HG03196 (cell line): Measurements from ENCODE around the gene TANC1.
"Not testable (repeated sequence)": the region's sequence is repeated elsewhere in the genome, so short reads cannot be mapped to it uniquely, and the experiment has no call there.

ENCODE experiments used
- ATAC-seq: cut with Tn5 transposase; IDR thresholded peaks from one replicate; pipeline ENCODE4 v1.9.1; 2021; ENCODE audit not compliant: unreplicated experiment

The TANC1 gene

DNA sequence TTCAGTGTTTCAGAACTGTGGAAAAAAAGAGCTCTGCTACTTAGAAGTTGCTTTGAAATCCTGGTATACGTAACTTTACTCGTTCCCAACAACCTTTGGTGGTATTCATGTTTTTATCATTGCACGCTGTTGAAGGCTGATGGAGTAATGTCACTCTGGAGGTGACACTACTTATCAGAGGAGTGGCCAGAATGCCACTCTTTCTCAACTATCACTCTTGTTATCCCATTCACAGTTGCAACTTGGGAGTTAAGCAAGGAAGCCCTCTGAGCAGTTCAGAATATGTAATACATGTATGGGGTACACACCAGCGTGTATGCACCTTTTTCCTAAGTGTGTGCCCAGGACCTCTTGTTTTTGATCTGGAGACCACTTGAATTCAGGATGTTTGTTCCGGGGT is 53.6 kb downstream of the TANC1 start:
- ATAC-seq: no peak

DNA sequence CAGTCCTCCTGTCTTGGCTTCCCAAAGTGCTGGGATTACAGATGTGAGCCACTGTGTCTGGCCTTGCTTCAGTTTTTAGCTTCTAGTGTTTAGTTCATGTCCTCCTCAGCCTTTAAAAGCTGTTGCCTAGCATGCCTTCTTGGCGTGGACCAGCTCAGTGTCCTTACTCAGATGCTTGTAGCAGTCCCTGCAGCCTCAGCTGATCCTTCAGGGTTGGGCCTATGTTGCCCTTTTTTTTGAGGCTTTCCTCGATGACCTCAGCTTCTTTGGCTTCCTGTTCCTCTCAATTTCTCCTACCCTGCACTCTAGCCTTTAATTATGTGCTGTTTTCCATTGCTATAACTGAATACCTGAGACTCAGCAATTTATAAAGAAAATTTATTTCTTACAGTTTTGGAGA is 57.7 kb downstream of the TANC1 start:
- ATAC-seq: no peak

DNA sequence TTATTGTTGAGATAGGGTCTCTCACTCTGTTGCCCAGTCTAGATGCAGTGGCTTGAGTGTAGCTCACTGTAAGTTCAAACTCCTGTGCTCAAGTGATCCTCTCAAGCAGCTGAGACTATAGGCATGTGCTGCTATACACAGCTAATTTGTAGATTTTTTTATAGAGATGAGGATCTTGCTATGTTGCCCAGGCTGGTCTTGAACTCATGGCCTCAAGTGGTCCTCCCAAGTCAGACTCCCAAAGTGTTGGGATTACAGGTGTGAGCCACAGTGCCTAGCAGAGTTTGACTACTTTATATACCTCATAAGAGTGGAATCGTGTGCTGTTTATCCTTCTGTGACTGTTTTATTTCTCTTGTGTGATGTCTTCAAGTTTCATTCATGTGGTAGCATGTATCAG is 60.3 kb downstream of the TANC1 start:
- no peak for ATAC-seq

GRCh38 chr2:159029936-159030335 is 61.5 kb downstream of the TANC1 start:
- ATAC-seq: no peak

DNA sequence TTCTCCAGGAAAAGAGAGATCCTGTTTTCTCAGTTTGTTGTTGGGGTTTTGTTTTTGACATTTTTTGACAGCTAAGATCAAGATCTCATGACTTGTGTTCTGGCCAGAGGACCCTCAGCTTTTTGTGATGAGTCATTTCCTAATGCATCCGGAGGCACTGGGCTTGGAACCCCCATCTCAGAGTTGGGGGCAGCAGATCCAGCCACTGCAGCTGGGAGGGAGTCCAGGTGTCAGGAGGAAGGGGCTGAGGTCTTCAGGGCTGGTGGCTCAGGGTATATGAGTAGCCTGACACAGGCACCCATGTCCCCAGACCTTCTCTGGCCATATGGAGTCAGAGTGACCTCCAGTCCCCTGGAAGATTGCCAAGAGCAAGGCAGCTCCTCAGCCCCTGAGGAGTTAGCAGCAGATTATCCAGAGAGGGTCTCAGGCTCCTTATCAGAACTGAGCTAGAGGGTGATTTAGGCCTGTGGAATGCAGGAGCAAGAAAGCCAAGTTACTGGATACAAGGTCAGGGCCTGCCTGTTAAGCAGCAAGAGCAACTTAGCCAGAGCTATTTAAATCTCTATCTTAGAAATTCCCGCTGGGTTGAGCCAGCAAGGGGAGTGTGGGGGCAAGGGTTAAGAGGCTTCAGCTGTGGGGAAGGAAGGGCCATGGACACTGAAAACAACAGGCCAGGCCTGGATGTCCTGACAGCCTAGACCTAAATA is 62.4 kb downstream of the TANC1 start:
- ATAC-seq: no peak

GRCh38 chr2:159032146-159032545 is 63.7 kb downstream of the TANC1 start:
- no peak for ATAC-seq

- no peak for ATAC-seq
Measured at GRCh38 chr2:159032580-159032979, 64.1 kb downstream of the TANC1 start.

- ATAC-seq: no peak
Measured at GRCh38 chr2:159034713-159035112, 66.3 kb downstream of the TANC1 start.

- ATAC-seq: no peak
Measured at GRCh38 chr2:159035790-159036411, 67.5 kb downstream of the TANC1 start.

GRCh38 chr2:159036461-159036860 is 68.0 kb downstream of the TANC1 start:
- ATAC-seq: not testable (repeated sequence)

DNA sequence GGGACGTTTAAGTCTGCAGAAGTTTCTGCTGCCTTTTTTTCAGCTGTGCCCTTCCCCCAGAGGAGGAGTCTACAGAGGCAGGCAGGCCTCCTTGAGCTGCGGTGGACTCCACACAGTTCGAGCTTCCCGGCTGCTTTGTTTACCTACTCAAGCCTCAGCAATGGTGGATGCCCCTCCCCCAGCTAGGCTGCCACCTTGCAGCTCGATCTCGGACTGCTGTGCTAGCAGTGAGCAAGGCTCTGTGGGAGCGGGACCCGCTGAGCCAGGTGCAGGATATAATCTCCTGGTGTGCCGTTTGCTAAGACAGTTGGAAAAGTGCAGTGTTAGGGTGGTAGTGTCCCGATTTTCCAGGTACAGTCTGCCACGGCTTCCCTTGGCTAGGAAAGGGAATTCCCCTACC is 72.9 kb downstream of the TANC1 start:
- ATAC-seq: not testable (repeated sequence)

DNA sequence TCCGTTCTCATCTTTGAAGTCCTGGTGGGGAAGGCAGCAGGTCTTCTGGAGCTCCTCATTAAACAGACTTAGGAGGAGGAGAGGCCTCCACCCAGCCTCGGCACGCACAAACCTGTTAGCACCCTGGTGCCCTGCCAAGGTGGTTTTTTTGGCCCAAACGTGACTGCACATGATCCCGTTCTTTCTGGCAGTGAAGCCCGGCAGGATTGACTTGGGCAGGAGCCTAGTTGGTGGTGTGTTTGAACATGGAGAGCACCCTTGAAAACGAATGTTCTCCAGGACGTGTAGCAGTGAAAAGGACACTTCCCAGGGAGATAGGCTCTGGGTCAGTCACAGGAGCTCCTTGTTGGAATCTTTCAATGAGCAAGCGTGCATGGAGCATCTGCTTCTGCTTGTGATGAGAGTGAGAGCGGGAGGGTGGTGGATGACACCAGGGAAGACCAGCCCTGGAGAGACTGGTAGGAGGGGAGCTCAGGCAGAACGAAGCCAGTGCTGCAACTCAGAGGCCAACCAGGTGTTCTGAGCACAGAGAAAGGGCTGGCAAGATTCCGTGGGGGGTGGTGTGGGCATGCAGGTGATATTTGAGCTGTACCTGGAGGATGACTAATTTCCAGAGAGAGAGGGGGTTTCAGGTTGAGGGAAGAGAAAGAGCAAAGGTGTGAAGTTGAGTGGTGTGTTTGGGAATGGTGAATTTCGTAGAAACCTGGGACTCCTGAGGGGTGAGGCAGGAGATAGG is 73.8 kb downstream of the TANC1 start:
- no peak for ATAC-seq

GRCh38 chr2:159043710-159044109 is 75.3 kb downstream of the TANC1 start:
- ATAC-seq: no peak

GRCh38 chr2:159044804-159045286 is 76.4 kb downstream of the TANC1 start:
- no peak for ATAC-seq

- ATAC-seq: no peak
Measured at GRCh38 chr2:159045545-159046454, 77.4 kb downstream of the TANC1 start.

DNA sequence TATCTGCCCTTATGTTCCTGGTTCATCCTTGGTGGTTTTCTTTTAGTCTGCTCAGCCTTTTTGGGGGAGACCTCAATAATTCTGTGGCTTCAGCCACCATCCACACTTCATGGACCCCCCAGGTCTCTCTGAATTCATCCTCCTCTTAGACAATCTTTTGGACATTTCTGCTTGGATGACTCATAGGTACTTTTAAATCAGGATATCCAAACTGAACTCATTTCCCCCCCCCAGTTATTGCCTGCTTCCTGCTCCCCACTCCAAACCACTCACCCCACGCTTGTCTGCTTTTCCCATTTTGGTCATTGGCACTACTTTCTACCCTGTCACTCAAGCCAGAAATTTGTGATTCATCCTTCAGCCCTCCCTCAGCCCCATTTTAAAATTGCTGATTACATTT is 78.5 kb downstream of the TANC1 start:
- ATAC-seq: no peak

- ATAC-seq: no peak
Measured at GRCh38 chr2:159050426-159050825, 82.0 kb downstream of the TANC1 start.

DNA sequence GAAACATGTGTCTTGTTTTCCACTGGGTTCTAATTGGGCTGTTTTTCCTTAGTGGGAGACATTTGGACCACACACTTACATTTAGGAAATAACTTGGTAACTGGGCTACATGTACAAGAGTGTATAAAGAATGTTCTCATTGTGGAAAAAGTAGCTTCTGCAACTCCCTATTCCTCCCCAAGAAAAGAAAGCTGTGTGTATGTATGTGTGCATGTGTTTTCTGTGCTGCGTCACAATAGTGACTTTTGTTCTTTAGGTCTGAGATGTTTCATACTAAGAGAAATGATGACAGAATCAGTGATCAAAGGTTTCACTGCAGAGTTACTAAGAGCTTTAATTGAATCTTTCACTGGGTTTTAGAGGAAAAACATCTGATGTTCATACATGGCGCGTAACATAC is 82.7 kb downstream of the TANC1 start:
- ATAC-seq: no peak

GRCh38 chr2:159051661-159052060 is 83.2 kb downstream of the TANC1 start:
- ATAC-seq: no peak

- ATAC-seq: no peak
Measured at GRCh38 chr2:159052157-159052601, 83.7 kb downstream of the TANC1 start.
